Endodermal cell (in vitro differentiated cells): ENCODE data around the gene ARHGAP21. TPM values are rescaled to one million over a fixed set of nuclear protein-coding genes. Genes with fewer than 3 reads are reported as not detected.
A peak's percentile ranks its signal among the peaks of the same experiment; 100 is the strongest.

Experiments
- DNase-seq: peaks from one replicate; pipeline ENCODE4 v3.0.0-alpha.2; 2017
- H3K27ac ChIP-seq: 2 replicates; pipeline ENCODE4 v1.5.1; 2013; ENCODE audit warnings: mild to moderate bottlenecking, low read depth, low read length, moderate library complexity
- H3K27me3 ChIP-seq: 2 replicates; pipeline ENCODE4 v1.6.1; 2013; ENCODE audit warnings: mild to moderate bottlenecking, low read length, moderate library complexity; ENCODE audit not compliant: insufficient read depth, control insufficient read depth, poor library complexity, severe bottlenecking
- H3K36me3 ChIP-seq: 2 replicates; pipeline ENCODE4 v1.7.0; 2013; ENCODE audit warnings: mild to moderate bottlenecking, low read length, moderate library complexity; ENCODE audit not compliant: control insufficient read depth, insufficient read depth
- H3K4me1 ChIP-seq: one replicate; pipeline ENCODE4 v1.7.0; 2013; ENCODE audit warnings: low read length; ENCODE audit not compliant: control insufficient read depth, insufficient read depth
- H3K4me3 ChIP-seq: 2 replicates; pipeline ENCODE4 v1.5.1; 2013; ENCODE audit warnings: mild to moderate bottlenecking, low read length, moderate library complexity
- H3K9ac ChIP-seq: 2 replicates; pipeline ENCODE4 v1.6.1; 2013; ENCODE audit warnings: mild to moderate bottlenecking, low read length, moderate library complexity; ENCODE audit not compliant: poor library complexity, severe bottlenecking; ENCODE audit errors: extremely low read depth
- H3K9me3 ChIP-seq: 2 replicates; pipeline ENCODE4 v1.6.1; 2013; ENCODE audit warnings: mild to moderate bottlenecking, low read length, moderate library complexity; ENCODE audit not compliant: control insufficient read depth
- H3K27ac Mint-ChIP-seq: 2 replicates; pipeline ENCODE4 v1.8.0; 2020; ENCODE audit warnings: mixed read lengths
- H3K27me3 Mint-ChIP-seq: 2 replicates; pipeline ENCODE4 v1.8.0; 2021; ENCODE audit warnings: mild to moderate bottlenecking, mixed read lengths; ENCODE audit not compliant: insufficient read depth
- H3K36me3 Mint-ChIP-seq: 2 replicates; pipeline ENCODE4 v1.8.0; 2020; ENCODE audit warnings: low read depth, mixed read lengths
- H3K4me1 Mint-ChIP-seq: 2 replicates; pipeline ENCODE4 v1.8.0; 2020; ENCODE audit warnings: mixed read lengths
- H3K4me3 Mint-ChIP-seq: 2 replicates; pipeline ENCODE4 v1.8.0; 2020; ENCODE audit warnings: mild to moderate bottlenecking, moderate library complexity, mixed read lengths
- H3K9me3 Mint-ChIP-seq: 2 replicates; pipeline ENCODE4 v1.8.0; 2020; ENCODE audit warnings: mild to moderate bottlenecking, mixed read lengths
- CTCF ChIP-seq: fragments of 200-600 bp; sonication (generic); conservative IDR thresholded peaks from 2 replicates; pipeline ENCODE4 v1.5.0; 2021; ENCODE audit warnings: antibody characterized with exemption, mild to moderate bottlenecking
- WGBS, 2 experiments: methylation state at CpG; one replicate each; pipeline versions ENCODE4 v1.1.5 to v1.1.7; 2013; ENCODE audit warnings: missing lambda C conversion rate in 2 of 2, mixed read lengths in 1 of 2; ENCODE audit not compliant: insufficient coverage in 1 of 2, insufficient read length in 1 of 2; 5-methylcytosine and 5-hydroxymethylcytosine counted together
- total RNA-seq, 2 donors: library from RNA; stranded (reverse); fragmentation: NEBNext Ultra II Directional in 1 of 2; extraction: Animal tissue kit (Norgen Biotek cat#: 25700) in 1 of 2; gene quantifications; 2 replicates in 1 of 2; 3 replicates in 1 of 2; pipeline ENCODE4 v1.2.1, GENCODE V29; 2021

The ARHGAP21 gene
- total RNA-seq, 2 donors from 2014 or later, result 51.6 to 69.7 TPM

DNA sequence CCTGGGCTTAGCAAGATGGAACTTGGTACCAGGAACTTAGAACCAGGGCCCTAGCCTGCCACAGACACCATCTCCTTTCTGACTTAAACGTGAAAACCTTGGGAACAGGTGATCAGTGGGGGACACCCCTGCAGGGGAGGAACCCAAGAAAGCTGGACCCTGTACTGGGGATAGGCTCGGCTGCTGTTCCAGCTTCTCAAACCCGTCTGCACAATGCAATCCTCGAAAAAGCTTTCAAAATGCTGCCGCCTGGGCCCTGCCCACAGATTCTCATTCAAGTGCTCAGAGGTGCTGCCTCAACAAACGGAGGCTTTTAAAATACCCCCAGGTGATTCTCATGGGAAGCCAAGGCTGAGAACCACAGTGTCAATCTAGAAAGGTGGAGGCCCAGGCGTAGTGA lies 169.7 kb downstream of the ARHGAP21 start:
- Histone ChIP-seq H3K4me3 (no peak overlapping the region), H3K4me1 (peaks cover 4% of the 10 kb centered on the region), H3K9me3 (no peaks in the 10 kb centered on the region), H3K9ac (no peak overlapping the region), H3K36me3 (no peaks in the 10 kb centered on the region), H3K27me3 (no peaks in the 10 kb centered on the region), H3K27ac (no peak overlapping the region)
- Mint-ChIP-seq H3K36me3 (peaks cover 3% of the 10 kb centered on the region), H3K4me3 (no peak overlapping the region), H3K27me3 (peaks cover 2% of the 10 kb centered on the region), H3K27ac (no peak overlapping the region), H3K9me3 (no peaks in the 10 kb centered on the region), H3K4me1 (peaks cover 5% of the 10 kb centered on the region)
- DNase-seq, result no peak
- TF ChIP-seq CTCF, result no peak
- WGBS, 2 experiments, result 87 to 98% methylated on average over 6 to 7 of the region's 7 CpGs

DNA sequence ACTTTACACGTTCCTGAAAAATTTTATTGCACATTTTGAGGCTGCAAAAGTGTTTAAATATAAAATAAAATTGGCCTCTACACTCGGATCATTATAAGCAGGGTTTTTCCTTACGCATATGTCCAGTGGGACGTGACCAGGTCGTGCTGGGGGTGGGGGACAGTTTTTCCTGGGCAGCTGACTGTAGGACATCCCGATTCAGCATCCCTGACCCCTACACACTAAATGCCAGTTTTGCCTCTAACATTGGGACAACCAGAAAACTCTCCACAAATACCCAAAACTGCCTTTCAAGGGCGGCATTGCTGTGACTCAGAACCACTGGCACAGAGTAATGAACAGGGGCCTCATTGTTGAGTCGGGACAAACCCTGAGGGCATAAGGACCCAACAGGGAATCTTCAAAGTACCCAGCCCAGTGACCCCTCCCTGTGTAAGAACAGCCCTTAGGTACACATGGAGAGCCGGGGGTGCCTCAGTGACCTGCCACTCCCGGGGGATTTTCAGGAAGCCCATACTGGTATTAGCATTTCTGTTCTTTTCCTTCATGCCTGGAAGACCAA lies 170.6 kb downstream of the ARHGAP21 start:
- Histone ChIP-seq H3K4me1 (peaks cover 4% of the 10 kb centered on the region), H3K9me3 (no peaks in the 10 kb centered on the region), H3K9ac (no peak overlapping the region), H3K27me3 (no peaks in the 10 kb centered on the region), H3K36me3 (no peaks in the 10 kb centered on the region), H3K27ac (no peak overlapping the region), H3K4me3 (no peak overlapping the region)
- no peak overlapping the region for H3K27ac Mint-ChIP-seq
- WGBS, 2 experiments, result 84 to 89% methylated on average over 10 of the region's 10 CpGs
- peaks cover 5% of the 10 kb centered on the region for H3K4me1 Mint-ChIP-seq
- no peak for DNase-seq
- H3K36me3 Mint-ChIP-seq, result peaks cover 3% of the 10 kb centered on the region
- no peaks in the 10 kb centered on the region for H3K9me3 Mint-ChIP-seq
- H3K4me3 Mint-ChIP-seq, result no peak overlapping the region
- TF ChIP-seq CTCF, result no peak
- no peaks in the 10 kb centered on the region for H3K27me3 Mint-ChIP-seq

GRCh38 chr10:24552346-24553016 lies 171.2 kb downstream of the ARHGAP21 start:
- peak; percentile 100 for DNase-seq
- peak; percentile 76 for TF ChIP-seq CTCF
- Mint-ChIP-seq H3K9me3 (no peaks in the 10 kb centered on the region), H3K27me3 (no peaks in the 10 kb centered on the region), H3K4me1 (peaks cover 5% of the 10 kb centered on the region), H3K4me3 (no peak overlapping the region), H3K27ac (no peak overlapping the region), H3K36me3 (peaks cover 3% of the 10 kb centered on the region)
- Histone ChIP-seq H3K27ac (no peak overlapping the region), H3K9me3 (no peaks in the 10 kb centered on the region), H3K4me1 (peaks cover 4% of the 10 kb centered on the region), H3K27me3 (no peaks in the 10 kb centered on the region), H3K9ac (no peak overlapping the region), H3K4me3 (no peak overlapping the region), H3K36me3 (no peaks in the 10 kb centered on the region)
- 66 to 86% methylated on average over 17 to 22 of the region's 22 CpGs for WGBS, 2 experiments
